ENCODE data around the gene SFPQ. TPM values are rescaled to one million over a fixed set of nuclear protein-coding genes. Genes with fewer than 3 reads are reported as not detected.

SFPQ gene
- total RNA-seq, 4 donors from 2014 or later = 169 to 431 (median 245) TPM

DNA sequence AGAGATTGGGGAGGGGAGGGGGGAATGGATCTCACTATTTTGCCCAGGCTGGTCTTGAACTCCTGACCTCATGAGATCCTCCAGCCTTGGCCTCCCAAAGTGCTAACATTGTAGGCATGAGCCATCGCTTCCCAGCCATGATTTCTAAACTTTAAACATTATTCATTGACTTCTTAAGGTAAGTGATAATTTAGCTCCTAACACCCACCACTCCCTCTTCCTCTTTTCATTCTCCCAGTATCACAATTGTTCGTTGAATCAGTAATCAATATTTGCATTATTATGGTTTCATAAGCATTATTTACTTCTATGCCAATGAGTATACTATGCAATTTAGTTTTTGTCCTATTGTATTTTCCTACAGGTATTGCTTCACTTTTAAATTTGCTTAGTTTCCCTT, 33.6 kb upstream of the SFPQ start:
- WGBS, 2 donors (ENCODE audit: low coverage in 1 of 2) = 83% methylated on average over 2 of the region's 2 CpGs; no CpG with 5 or more reads in 1 of the 2 donors
- intact Hi-C loops (cut with DNase I; ENCODE audit: low total_unique reads) = no loop called here

DNA sequence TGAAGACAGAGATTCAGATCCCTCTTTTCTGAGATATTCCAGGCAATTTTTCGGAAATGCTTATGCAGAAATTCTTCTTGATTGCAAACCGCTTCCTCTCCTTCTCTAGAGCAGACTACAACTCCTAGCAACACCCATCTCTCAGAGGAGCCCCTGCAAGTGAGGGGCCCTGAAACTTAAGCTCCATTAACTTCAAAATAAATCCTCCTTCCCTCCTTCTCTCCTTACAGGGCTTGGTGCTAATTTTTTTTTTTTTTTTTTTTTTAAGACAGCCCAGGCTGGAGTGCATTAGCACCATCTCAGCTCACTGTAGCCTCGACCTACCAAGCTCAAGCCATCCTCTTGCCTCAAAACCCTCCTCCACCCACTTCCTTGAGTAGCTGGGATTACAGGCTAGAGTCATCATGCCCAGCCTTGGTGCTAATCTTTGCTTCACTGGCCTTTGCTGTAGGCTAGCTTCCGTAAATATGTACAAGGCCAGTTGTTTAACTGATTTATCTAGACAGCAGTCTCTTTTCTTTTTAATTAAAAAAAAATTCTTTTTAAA, 30.2 kb upstream of the SFPQ start:
- H3K27me3 ChIP-seq = no peaks in the 10 kb centered on the region
- WGBS, 2 donors (ENCODE audit: low coverage in 1 of 2) = 82 to 90% methylated on average over 4 of the region's 4 CpGs
- H3K36me3 ChIP-seq = no peaks in the 10 kb centered on the region
- intact Hi-C loops (cut with DNase I; ENCODE audit: low total_unique reads) = no loop called here
- in situ Hi-C loops (cut with MboI; ENCODE audit: low pct_ligation_motif_present in 1 of 4, low pct_unique_long_range_greater_than_20kb in 1 of 4, low sequenced_read_pairs in 3 of 4) = no loop called here
- TF ChIP-seq POLR2AphosphoS5 (IDR thresholded peaks at IDR 0.05) (peak in 1 of 3 donors; percentile 26), EP300 (IDR thresholded peaks at IDR 0.05; ENCODE audit: low read depth) (no peak)
- H3K27ac ChIP-seq = peak overlapping the region in 3 of 4 donors; percentile 13 to 42 (median 39)
- DNase-seq = no peak
- H3K4me1 ChIP-seq = no peaks in the 10 kb centered on the region
- H3K9me3 ChIP-seq = no peaks in the 10 kb centered on the region
- H3K4me3 ChIP-seq = no peak overlapping the region

More for the DNA sequence above, 33.6 kb upstream of the SFPQ start:
- no peaks in the 10 kb centered on the region for H3K4me1 ChIP-seq
- H3K9me3 ChIP-seq = no peaks in the 10 kb centered on the region
- TF ChIP-seq EP300 (IDR thresholded peaks at IDR 0.05; ENCODE audit: low read depth) (no peak), POLR2A (IDR thresholded peaks at IDR 0.05) (no peak), POLR2AphosphoS5 (IDR thresholded peaks at IDR 0.05) (no peak)
- TF ChIP-seq, protein P1, sequence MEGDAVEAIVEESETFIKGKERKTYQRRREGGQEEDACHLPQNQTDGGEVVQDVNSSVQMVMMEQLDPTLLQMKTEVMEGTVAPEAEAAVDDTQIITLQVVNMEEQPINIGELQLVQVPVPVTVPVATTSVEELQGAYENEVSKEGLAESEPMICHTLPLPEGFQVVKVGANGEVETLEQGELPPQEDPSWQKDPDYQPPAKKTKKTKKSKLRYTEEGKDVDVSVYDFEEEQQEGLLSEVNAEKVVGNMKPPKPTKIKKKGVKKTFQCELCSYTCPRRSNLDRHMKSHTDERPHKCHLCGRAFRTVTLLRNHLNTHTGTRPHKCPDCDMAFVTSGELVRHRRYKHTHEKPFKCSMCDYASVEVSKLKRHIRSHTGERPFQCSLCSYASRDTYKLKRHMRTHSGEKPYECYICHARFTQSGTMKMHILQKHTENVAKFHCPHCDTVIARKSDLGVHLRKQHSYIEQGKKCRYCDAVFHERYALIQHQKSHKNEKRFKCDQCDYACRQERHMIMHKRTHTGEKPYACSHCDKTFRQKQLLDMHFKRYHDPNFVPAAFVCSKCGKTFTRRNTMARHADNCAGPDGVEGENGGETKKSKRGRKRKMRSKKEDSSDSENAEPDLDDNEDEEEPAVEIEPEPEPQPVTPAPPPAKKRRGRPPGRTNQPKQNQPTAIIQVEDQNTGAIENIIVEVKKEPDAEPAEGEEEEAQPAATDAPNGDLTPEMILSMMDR (IDR thresholded peaks at IDR 0.05) = no peak
- no peak overlapping the region for H3K27ac ChIP-seq
- no peak for DNase-seq
- no peaks in the 10 kb centered on the region for H3K27me3 ChIP-seq
- H3K36me3 ChIP-seq = no peaks in the 10 kb centered on the region
- H3K4me3 ChIP-seq = no peak overlapping the region
- in situ Hi-C loops (cut with MboI; ENCODE audit: low pct_ligation_motif_present in 1 of 4, low pct_unique_long_range_greater_than_20kb in 1 of 4, low sequenced_read_pairs in 3 of 4) = no loop called here

DNA sequence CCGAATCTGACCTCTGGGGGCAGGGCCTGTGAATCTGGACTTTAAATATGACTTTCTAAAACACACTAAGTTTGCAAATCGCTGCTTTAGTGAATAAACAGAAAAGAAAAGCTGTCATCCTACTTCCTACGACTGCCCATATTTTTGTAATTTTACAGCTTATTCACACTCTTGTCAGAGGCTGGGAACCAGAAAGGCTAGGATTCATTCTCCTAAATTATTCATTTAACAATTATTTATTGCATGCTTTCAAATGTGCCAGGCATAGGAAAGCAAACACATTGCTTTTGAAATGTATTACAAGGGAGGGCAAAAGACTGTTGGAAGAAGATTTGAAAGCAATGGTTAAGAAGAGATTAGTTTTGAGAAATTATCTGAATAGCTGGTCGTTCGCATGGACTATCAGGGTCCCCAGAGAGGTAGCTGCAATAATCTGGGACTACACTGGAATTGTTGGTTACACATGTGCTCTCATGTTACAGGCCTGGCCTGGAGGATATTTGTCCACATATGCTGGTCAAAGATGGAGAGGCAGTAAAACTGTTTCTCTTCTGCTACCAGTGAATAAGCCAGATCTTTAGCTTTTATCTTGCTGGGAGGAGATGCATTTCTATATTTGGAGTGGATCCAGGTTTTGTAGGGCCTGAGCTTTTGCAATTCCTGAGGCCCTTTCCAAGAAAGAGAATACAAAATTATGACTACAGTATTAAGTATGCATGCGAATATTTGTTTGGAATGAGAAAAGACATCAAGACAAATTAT, 29.6 kb upstream of the SFPQ start:
- Histone ChIP-seq H3K4me3 (no peak overlapping the region), H3K9me3 (no peaks in the 10 kb centered on the region), H3K4me1 (no peaks in the 10 kb centered on the region), H3K27me3 (no peaks in the 10 kb centered on the region), H3K36me3 (no peaks in the 10 kb centered on the region), H3K27ac (peak overlapping the region in 3 of 4 donors; percentile 39 to 43 (median 42))
- TF ChIP-seq POLR2A (IDR thresholded peaks at IDR 0.05) (no peak), EP300 (IDR thresholded peaks at IDR 0.05; ENCODE audit: low read depth) (no peak), POLR2AphosphoS5 (IDR thresholded peaks at IDR 0.05) (no peak)
- TF ChIP-seq, protein P1 (IDR thresholded peaks at IDR 0.05) = no peak
- in situ Hi-C loops (cut with MboI; ENCODE audit: low pct_ligation_motif_present in 1 of 4, low pct_unique_long_range_greater_than_20kb in 1 of 4, low sequenced_read_pairs in 3 of 4) (no loop called here), intact Hi-C loops (cut with DNase I; ENCODE audit: low total_unique reads) (no loop called here)
- WGBS, 2 donors (ENCODE audit: low coverage in 1 of 2) = 59 to 67% methylated on average over 6 of the region's 6 CpGs
- no peak for DNase-seq

DNA sequence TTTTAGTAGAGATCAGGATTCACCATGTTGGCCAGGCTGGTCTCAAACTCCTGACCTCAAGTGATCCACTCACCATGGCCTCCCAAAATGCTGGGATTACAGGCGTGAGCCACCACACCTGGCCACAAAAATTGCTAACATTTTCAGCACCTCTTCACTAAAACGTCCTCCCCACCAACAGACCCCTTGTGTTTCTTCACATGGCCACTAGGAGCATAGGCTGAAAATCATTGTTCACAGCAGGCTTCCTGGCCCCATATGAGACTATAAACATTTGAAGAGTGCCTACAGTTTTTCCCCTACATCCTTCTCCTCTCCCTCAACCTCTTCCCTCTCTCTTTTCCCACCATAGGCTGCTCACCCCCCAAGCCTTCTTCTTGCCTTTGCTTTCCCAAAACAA, 28.0 kb upstream of the SFPQ start:
- no peaks in the 10 kb centered on the region for H3K36me3 ChIP-seq
- TF ChIP-seq EP300 (IDR thresholded peaks at IDR 0.05; ENCODE audit: low read depth) = no peak
- TF ChIP-seq POLR2AphosphoS5 (IDR thresholded peaks at IDR 0.05) = no peak
- no peak for TF ChIP-seq POLR2A (IDR thresholded peaks at IDR 0.05)
- TF ChIP-seq, protein P1 (IDR thresholded peaks at IDR 0.05) = peak in 2 of 5 experiments; percentile 10 to 18
- H3K4me3 ChIP-seq = no peak overlapping the region
- H3K9me3 ChIP-seq = no peaks in the 10 kb centered on the region
- DNase-seq = no peak
- in situ Hi-C loops (cut with MboI; ENCODE audit: low pct_ligation_motif_present in 1 of 4, low pct_unique_long_range_greater_than_20kb in 1 of 4, low sequenced_read_pairs in 3 of 4) = no loop called here
- H3K4me1 ChIP-seq = no peaks in the 10 kb centered on the region
- 0 to 64% methylated on average over 1 to 2 of the region's 2 CpGs for WGBS, 2 donors (ENCODE audit: low coverage in 1 of 2)
- H3K27me3 ChIP-seq = no peaks in the 10 kb centered on the region
- no peak overlapping the region for H3K27ac ChIP-seq
- intact Hi-C loops (cut with DNase I; ENCODE audit: low total_unique reads) = no loop called here
